GM12878 (cell line): ENCODE results near the gene UCKL1. TPM values are rescaled to one million over a fixed set of nuclear protein-coding genes. Genes with fewer than 3 reads are reported as not detected.
A peak's percentile ranks its signal among the peaks of the same experiment; 100 is the strongest.

ENCODE experiments used
- ATF7 ChIP-seq: fragments of 450-650 bp; IDR thresholded peaks from 2 replicates; pipeline ENCODE4 v1.6.1; 2016; ENCODE audit warnings: low read depth, mild to moderate bottlenecking
- CHD4 ChIP-seq: fragments of 200-600 bp; sonication (generic); IDR thresholded peaks from 2 replicates; pipeline ENCODE4 v1.6.1; 2016; ENCODE audit warnings: mild to moderate bottlenecking
- CREM ChIP-seq: IDR thresholded peaks from 2 replicates; pipeline ENCODE4 v1.6.1; 2014; ENCODE audit warnings: antibody characterized with exemption, low read depth
- DPF2 ChIP-seq: fragments of 450-650 bp; IDR thresholded peaks from 2 replicates; pipeline ENCODE4 v1.6.1; 2017; ENCODE audit warnings: mild to moderate bottlenecking
- E2F4 ChIP-seq: IDR thresholded peaks from 2 replicates; pipeline ENCODE4 v1.6.1; 2012; ENCODE audit warnings: low read depth, low read length, improper control_type of control experiment
- ESRRA ChIP-seq: IDR thresholded peaks from 2 replicates; pipeline ENCODE4 v1.6.1; 2012; ENCODE audit warnings: mild to moderate bottlenecking, low read length, improper control_type of control experiment
- FOXK2 ChIP-seq: fragments of 450-650 bp; IDR thresholded peaks from 2 replicates; pipeline ENCODE4 v1.6.1; 2017; ENCODE audit warnings: mild to moderate bottlenecking, moderate library complexity
- FOXM1 ChIP-seq: IDR thresholded peaks from 2 replicates; pipeline ENCODE4 v1.6.1; 2012; ENCODE audit warnings: low read depth, mild to moderate bottlenecking, inconsistent platforms, low read length, moderate library complexity
- HDGF ChIP-seq: fragments of 450-650 bp; IDR thresholded peaks from 2 replicates; pipeline ENCODE4 v1.6.1; 2016; ENCODE audit warnings: antibody characterized with exemption
- MEF2A ChIP-seq: IDR thresholded peaks from 2 replicates; pipeline ENCODE4 v1.6.1; 2011; ENCODE audit warnings: low read depth, mild to moderate bottlenecking, low read length, moderate library complexity; ENCODE audit not compliant: insufficient read depth
- MXI1 ChIP-seq: fragments of 150-350 bp; IDR thresholded peaks from 2 replicates; pipeline ENCODE4 v1.6.1; 2011; ENCODE audit warnings: low read depth, mild to moderate bottlenecking, inconsistent platforms, low read length, improper control_type of control experiment
- NKRF ChIP-seq: fragments of 450-650 bp; conservative IDR thresholded peaks from 2 replicates; pipeline ENCODE4 v1.6.1; 2017; ENCODE audit warnings: mild to moderate bottlenecking, moderate library complexity
- NRF1 ChIP-seq: conservative IDR thresholded peaks from 2 replicates; pipeline ENCODE4 v1.6.1; 2011; ENCODE audit warnings: mild to moderate bottlenecking, low read depth, low read length, improper control_type of control experiment
- RELA ChIP-seq: fragments of 450-650 bp; IDR thresholded peaks from 2 replicates; pipeline ENCODE4 v1.8.0; 2014; ENCODE audit warnings: borderline replicate concordance; ENCODE audit not compliant: partially characterized antibody
- REST ChIP-seq: IDR thresholded peaks from 2 replicates; pipeline ENCODE4 v1.6.1; 2012; ENCODE audit warnings: mild to moderate bottlenecking, low read depth, low read length
- RFX5 ChIP-seq: IDR thresholded peaks from 2 replicates; pipeline ENCODE4 v1.6.1; 2011; ENCODE audit warnings: low read depth, low read length, improper control_type of control experiment
- SIX5 ChIP-seq: IDR thresholded peaks from 2 replicates; pipeline ENCODE4 v1.6.1; 2011; ENCODE audit warnings: mild to moderate bottlenecking, low read depth, low read length, moderate library complexity; ENCODE audit not compliant: severe bottlenecking
- SMARCA5 ChIP-seq: fragments of 450-650 bp; IDR thresholded peaks from 2 replicates; pipeline ENCODE4 v1.6.1; 2017; ENCODE audit warnings: mild to moderate bottlenecking
- SPI1 ChIP-seq: IDR thresholded peaks from 2 replicates; pipeline ENCODE4 v1.6.1; 2011; ENCODE audit warnings: low read depth, mild to moderate bottlenecking, low read length, moderate library complexity, borderline replicate concordance; ENCODE audit not compliant: insufficient read depth
- SREBF2 ChIP-seq: IDR thresholded peaks from 2 replicates; pipeline ENCODE4 v1.6.1; 2012; ENCODE audit warnings: mild to moderate bottlenecking, low read length
- SUPT20H ChIP-seq: IDR thresholded peaks from 2 replicates; pipeline ENCODE4 v1.6.1; 2011; ENCODE audit warnings: low read depth, mild to moderate bottlenecking, low read length, moderate library complexity, borderline replicate concordance; ENCODE audit not compliant: control insufficient read depth
- TAF1 ChIP-seq: IDR thresholded peaks from 2 replicates; pipeline ENCODE4 v1.6.1; 2011; ENCODE audit warnings: mild to moderate bottlenecking, low read depth, low read length, borderline replicate concordance
- TARDBP ChIP-seq: IDR thresholded peaks from 2 replicates; pipeline ENCODE4 v1.6.1; 2016; ENCODE audit warnings: borderline replicate concordance
- TCF3 ChIP-seq: IDR thresholded peaks from 2 replicates; pipeline ENCODE4 v1.6.1; 2012; ENCODE audit warnings: low read depth, mild to moderate bottlenecking, low read length, borderline replicate concordance; ENCODE audit not compliant: insufficient read depth
- polyA plus RNA-seq, 11 experiments: library from polyadenylated mRNA; depleted of rRNA in 4 of 11; unstranded in 6 of 11; stranded (reverse) in 5 of 11; fragments of >200 nt; fragmentation: Nextera tagmentation in 4 of 11; fragmentation: Illumina TruSeq in 1 of 11; extraction: Ambion mirVana in 4 of 11; extraction: Trizol in 1 of 11; gene quantifications; 1 replicate in 1 of 11; 2 replicates in 10 of 11; pipeline versions ENCODE4 v1.2.1 to v1.2.3, GENCODE V29; 2011 to 2016; ENCODE audit warnings: inconsistent platforms in 2 of 11, missing spikeins in 2 of 11, low read depth in 1 of 11
- total RNA-seq, 4 experiments: library from RNA; depleted of rRNA in 3 of 4; stranded (reverse); fragments of >200 nt in 3 of 4; fragmentation: Illumina TruSeq in 1 of 4; extraction: Trizol in 1 of 4; gene quantifications; 2 replicates each; pipeline versions ENCODE4 v1.2.1 to v1.2.3, GENCODE V29; 2013 to 2021

UCKL1 gene
- total and polyA plus RNA-seq, 10 of the 15 experiments (the other 5 are each of a cell fraction or from before 2014, with no cell fraction given): 2.4 to 36.3 (median 24.8) TPM

- TF ChIP-seq SUPT20H (no peak), TAF1 (peak; percentile 71), CREM (peak; percentile 99), NRF1 (peak; percentile 39), SPI1 (peak; percentile 60; the same call in 1 of the 2 replicates), ATF7 (0 out of 2 replicates have a peak, but pooled peaks have one; percentile 14), SMARCA5 (peak; percentile 46; the same call in 1 of the 2 replicates), FOXK2 (peak; percentile 35; the same call in 1 of the 2 replicates), DPF2 (peak; percentile 45; the same call in 1 of the 2 replicates), TCF3 (0 out of 2 replicates have a peak, but pooled peaks have one; percentile 37), RFX5 (peak; percentile 62; the same call in 1 of the 2 replicates), MEF2A (0 out of 2 replicates have a peak, but pooled peaks have one; percentile 22), RELA (peak; percentile 9), ESRRA (no peak), E2F4 (no peak), HDGF (no peak), TARDBP (peak; percentile 71; the same call in 1 of the 2 replicates), CHD4 (no peak), REST (no peak; the same call in 1 of the 2 replicates), SIX5 (peak; percentile 62), MXI1 (peak; percentile 86), FOXM1 (no peak), NKRF (peak; percentile 83), SREBF2 (peak; percentile 75)
Measured at GRCh38 chr20:63980806-63981728, 24.9 kb upstream of the UCKL1 start, which contains the start of gene PRPF6 (continued).
